Measurements from ENCODE around the gene PCBP2. TPM values are rescaled to one million over a fixed set of nuclear protein-coding genes. Genes with fewer than 3 reads are reported as not detected.
"Not testable (repeated sequence)": the region's sequence is repeated elsewhere in the genome, so short reads cannot be mapped to it uniquely, and the experiment has no call there.

PCBP2 gene
- total RNA-seq, 2 donors from 2014 or later: 1,155 to 1,265 TPM

- no peaks in the 10 kb centered on the region for H3K9me3 Mint-ChIP-seq
- DNase-seq (no peak), ATAC-seq (replicated peaks in 1 of 2) (no peak)
- H3K4me1 Mint-ChIP-seq (ENCODE audit: low read depth): peaks cover 45% of the 10 kb centered on the region
- H3K27me3 Mint-ChIP-seq (ENCODE audit: low read depth): no peaks in the 10 kb centered on the region
- H3K36me3 Mint-ChIP-seq (ENCODE audit: insufficient read depth in 2 of 2): peaks cover 33 to 65% of the 10 kb centered on the region in 2 donors
- peak overlapping the region; percentile 81 for H3K27ac Mint-ChIP-seq
- H3K4me3 Mint-ChIP-seq: no peak overlapping the region
Measured at GRCh38 chr12:53467082-53467481, 15.2 kb downstream of the PCBP2 start.

GRCh38 chr12:53467880-53468279, 16.0 kb downstream of the PCBP2 start:
- Mint-ChIP-seq H3K4me1 (ENCODE audit: low read depth) (peaks cover 53% of the 10 kb centered on the region), H3K4me3 (no peak overlapping the region), H3K27me3 (ENCODE audit: low read depth) (no peaks in the 10 kb centered on the region), H3K9me3 (no peaks in the 10 kb centered on the region), H3K27ac (peak overlapping the region; percentile 81), H3K36me3 (ENCODE audit: insufficient read depth in 2 of 2) (peaks cover 34 to 61% of the 10 kb centered on the region in 2 donors)
- DNase-seq: no peak
- no peak for ATAC-seq (replicated peaks in 1 of 2)

- H3K4me1 Mint-ChIP-seq (ENCODE audit: low read depth): peaks cover 57% of the 10 kb centered on the region
- no peaks in the 10 kb centered on the region for H3K9me3 Mint-ChIP-seq
- DNase-seq (no peak), ATAC-seq (replicated peaks in 1 of 2) (no peak)
- H3K27me3 Mint-ChIP-seq (ENCODE audit: low read depth): no peaks in the 10 kb centered on the region
- H3K36me3 Mint-ChIP-seq (ENCODE audit: insufficient read depth in 2 of 2): peaks cover 32 to 59% of the 10 kb centered on the region in 2 donors
- peak overlapping the region; percentile 34 for H3K27ac Mint-ChIP-seq
- no peak overlapping the region for H3K4me3 Mint-ChIP-seq
Measured at GRCh38 chr12:53468282-53468681, 16.4 kb downstream of the PCBP2 start.

- H3K36me3 Mint-ChIP-seq (ENCODE audit: insufficient read depth in 2 of 2): peaks cover 23 to 63% of the 10 kb centered on the region in 2 donors
- peak overlapping the region in 1 of 2 donors; percentile 65 for H3K4me3 Mint-ChIP-seq
- H3K4me1 Mint-ChIP-seq (ENCODE audit: low read depth): peaks cover 75% of the 10 kb centered on the region
- no peak for DNase-seq
- H3K27me3 Mint-ChIP-seq (ENCODE audit: low read depth): no peaks in the 10 kb centered on the region
- ATAC-seq (replicated peaks in 1 of 2): no peak
- no peaks in the 10 kb centered on the region for H3K9me3 Mint-ChIP-seq
- peak overlapping the region; percentile 90 for H3K27ac Mint-ChIP-seq
Measured at GRCh38 chr12:53472056-53472582, 20.2 kb downstream of the PCBP2 start.

GRCh38 chr12:53474077-53474476, 22.2 kb downstream of the PCBP2 start:
- ATAC-seq (replicated peaks in 1 of 2): peak in 1 of 2 donors; percentile 12
- Mint-ChIP-seq H3K4me3 (peak overlapping the region; percentile 18 to 80), H3K27ac (peak overlapping the region; percentile 99), H3K4me1 (ENCODE audit: low read depth) (peaks cover 72% of the 10 kb centered on the region), H3K9me3 (no peaks in the 10 kb centered on the region), H3K27me3 (ENCODE audit: low read depth) (no peaks in the 10 kb centered on the region), H3K36me3 (ENCODE audit: insufficient read depth in 2 of 2) (peaks cover 20 to 56% of the 10 kb centered on the region in 2 donors)
- DNase-seq: no peak

GRCh38 chr12:53474819-53475218, 22.9 kb downstream of the PCBP2 start:
- H3K4me1 Mint-ChIP-seq (ENCODE audit: low read depth): peaks cover 72% of the 10 kb centered on the region
- no peaks in the 10 kb centered on the region for H3K27me3 Mint-ChIP-seq (ENCODE audit: low read depth)

GRCh38 chr12:53476769-53477209, 24.9 kb downstream of the PCBP2 start:
- Mint-ChIP-seq H3K27me3 (ENCODE audit: low read depth) (no peaks in the 10 kb centered on the region), H3K9me3 (no peaks in the 10 kb centered on the region), H3K36me3 (ENCODE audit: insufficient read depth in 2 of 2) (peaks cover 18 to 58% of the 10 kb centered on the region in 2 donors), H3K4me1 (ENCODE audit: low read depth) (peaks cover 59% of the 10 kb centered on the region), H3K4me3 (no peak overlapping the region), H3K27ac (peak overlapping the region; percentile 99)
- no peak for DNase-seq
- peak; percentile 24 to 35 for ATAC-seq (replicated peaks in 1 of 2)

More at GRCh38 chr12:53474819-53475218, 22.9 kb downstream of the PCBP2 start:
- H3K4me3 Mint-ChIP-seq: peak overlapping the region; percentile 18 to 80
- ATAC-seq (replicated peaks in 1 of 2): peak; percentile 20 to 32
- H3K9me3 Mint-ChIP-seq: no peaks in the 10 kb centered on the region
- peaks cover 22 to 62% of the 10 kb centered on the region in 2 donors for H3K36me3 Mint-ChIP-seq (ENCODE audit: insufficient read depth in 2 of 2)
- no peak for DNase-seq
- H3K27ac Mint-ChIP-seq: peak overlapping the region; percentile 99

GRCh38 chr12:53478865-53479264, 27.0 kb downstream of the PCBP2 start:
- Mint-ChIP-seq H3K4me1 (ENCODE audit: low read depth) (peaks cover 43% of the 10 kb centered on the region), H3K27me3 (ENCODE audit: low read depth) (no peaks in the 10 kb centered on the region), H3K27ac (peak overlapping the region; percentile 84), H3K36me3 (ENCODE audit: insufficient read depth in 2 of 2) (peaks cover 15 to 48% of the 10 kb centered on the region in 2 donors), H3K9me3 (no peaks in the 10 kb centered on the region), H3K4me3 (no peak overlapping the region)
- no peak for DNase-seq
- ATAC-seq (replicated peaks in 1 of 2): peak in 1 of 2 donors; percentile 20

- DNase-seq (no peak), ATAC-seq (replicated peaks in 1 of 2) (no peak)
- Mint-ChIP-seq H3K4me1 (ENCODE audit: low read depth) (peaks cover 40% of the 10 kb centered on the region), H3K4me3 (no peak overlapping the region), H3K9me3 (no peaks in the 10 kb centered on the region), H3K27me3 (ENCODE audit: low read depth) (no peaks in the 10 kb centered on the region), H3K27ac (peak overlapping the region; percentile 84), H3K36me3 (ENCODE audit: insufficient read depth in 2 of 2) (peaks cover 17 to 43% of the 10 kb centered on the region in 2 donors)
Measured at GRCh38 chr12:53479331-53479730, 27.4 kb downstream of the PCBP2 start.

GRCh38 chr12:53480491-53481442, 28.9 kb downstream of the PCBP2 start:
- no peak overlapping the region for H3K27ac Mint-ChIP-seq
- ATAC-seq (replicated peaks in 1 of 2) (no peak), DNase-seq (no peak)
- peaks cover 15 to 34% of the 10 kb centered on the region in 2 donors for H3K36me3 Mint-ChIP-seq (ENCODE audit: insufficient read depth in 2 of 2)
- no peaks in the 10 kb centered on the region for H3K9me3 Mint-ChIP-seq
- H3K4me3 Mint-ChIP-seq: no peak overlapping the region
- peaks cover 28% of the 10 kb centered on the region for H3K4me1 Mint-ChIP-seq (ENCODE audit: low read depth)
- H3K27me3 Mint-ChIP-seq (ENCODE audit: low read depth): no peaks in the 10 kb centered on the region

GRCh38 chr12:53481458-53481857, 29.6 kb downstream of the PCBP2 start:
- not testable (repeated sequence) for H3K27me3 Mint-ChIP-seq (ENCODE audit: low read depth); H3K4me3 Mint-ChIP-seq; H3K9me3 Mint-ChIP-seq; DNase-seq; ATAC-seq (replicated peaks in 1 of 2)
- H3K36me3 Mint-ChIP-seq (ENCODE audit: insufficient read depth in 2 of 2): peaks cover 15 to 29% of the 10 kb centered on the region in 2 donors
- H3K27ac Mint-ChIP-seq: peak overlapping the region; percentile 50
- peaks cover 23% of the 10 kb centered on the region for H3K4me1 Mint-ChIP-seq (ENCODE audit: low read depth)

GRCh38 chr12:53481939-53482586, 30.2 kb downstream of the PCBP2 start:
- H3K27me3 Mint-ChIP-seq (ENCODE audit: low read depth): no peaks in the 10 kb centered on the region
- ATAC-seq (replicated peaks in 1 of 2) (peak in 1 of 2 donors; percentile 17), DNase-seq (no peak)
- H3K4me3 Mint-ChIP-seq: no peak overlapping the region
- peaks cover 12 to 23% of the 10 kb centered on the region in 2 donors for H3K36me3 Mint-ChIP-seq (ENCODE audit: insufficient read depth in 2 of 2)
- peak overlapping the region; percentile 50 for H3K27ac Mint-ChIP-seq
- no peaks in the 10 kb centered on the region for H3K9me3 Mint-ChIP-seq
- peaks cover 18% of the 10 kb centered on the region for H3K4me1 Mint-ChIP-seq (ENCODE audit: low read depth)

All from activated T-cell treated with anti-CD3 and anti-CD28 coated beads, Interleukin-2, amount 50 U/mL, for 72 hours (primary cell).